Mesenchymal stem cell (in vitro differentiated cells and primary cell): ENCODE results near the gene CFAP97D1.

Experiments
- DNase-seq: peaks from one replicate; pipeline ENCODE4 v3.0.0-alpha.2; 2013
- H2AFZ ChIP-seq: one replicate; pipeline ENCODE4 v1.6.1; 2013; ENCODE audit warnings: low read depth, mild to moderate bottlenecking, control low read depth, inconsistent platforms, low read length, moderate library complexity
- H2AK5ac ChIP-seq: 2 replicates; pipeline ENCODE4 v1.6.1; 2013; ENCODE audit warnings: low read length, moderate library complexity, mild to moderate bottlenecking, inconsistent platforms; ENCODE audit not compliant: severe bottlenecking
- H2BK120ac ChIP-seq: one replicate; pipeline ENCODE4 v1.6.1; 2013; ENCODE audit warnings: low read depth, mild to moderate bottlenecking, inconsistent platforms, low read length, moderate library complexity
- H2BK12ac ChIP-seq, 2 experiments: one replicate each; pipeline ENCODE4 v1.6.1; 2013; ENCODE audit warnings: inconsistent platforms in 2 of 2, low read length in 2 of 2, mild to moderate bottlenecking in 2 of 2, moderate library complexity in 2 of 2, control low read depth in 1 of 2
- H2BK15ac ChIP-seq: one replicate; pipeline ENCODE4 v1.6.1; 2013; ENCODE audit warnings: mild to moderate bottlenecking, low read depth, inconsistent platforms; ENCODE audit not compliant: poor library complexity, severe bottlenecking
- H2BK5ac ChIP-seq: 2 replicates; pipeline ENCODE4 v1.6.1; 2013; ENCODE audit warnings: low read depth, mild to moderate bottlenecking, low read length, control low read depth, inconsistent platforms; ENCODE audit not compliant: poor library complexity, severe bottlenecking
- H3K14ac ChIP-seq, 2 experiments: one replicate each; pipeline ENCODE4 v1.6.1; 2013; ENCODE audit warnings: inconsistent platforms in 2 of 2, low read length in 2 of 2, control low read depth in 1 of 2, mild to moderate bottlenecking in 1 of 2, moderate library complexity in 1 of 2
- H3K18ac ChIP-seq, 2 experiments: one replicate each; pipeline ENCODE4 v1.6.1; 2013; ENCODE audit warnings: inconsistent platforms in 2 of 2, low read length in 2 of 2, control low read depth in 1 of 2, low read depth in 1 of 2, mild to moderate bottlenecking in 1 of 2
- H3K23ac ChIP-seq, 2 experiments: one replicate each; pipeline ENCODE4 v1.6.1; 2013; ENCODE audit warnings: inconsistent platforms in 2 of 2, low read length in 2 of 2, mild to moderate bottlenecking in 2 of 2, moderate library complexity in 2 of 2, control low read depth in 1 of 2
- H3K27ac ChIP-seq: 2 replicates; pipeline ENCODE4 v1.5.1; 2013; ENCODE audit warnings: mild to moderate bottlenecking, moderate library complexity, low read length, control low read depth, inconsistent platforms; ENCODE audit not compliant: poor library complexity, severe bottlenecking
- H3K27me3 ChIP-seq, 2 experiments: 2 replicates each; pipeline versions ENCODE4 v1.6.1 to v1.7.0; 2013; ENCODE audit warnings: low read length in 2 of 2, mild to moderate bottlenecking in 2 of 2, moderate library complexity in 2 of 2, control low read depth in 1 of 2, inconsistent platforms in 1 of 2; ENCODE audit not compliant: control insufficient read depth in 1 of 2, insufficient read depth in 1 of 2
- H3K36me3 ChIP-seq, 2 experiments: 2 replicates each; pipeline versions ENCODE4 v1.6.1 to v1.7.0; 2013; ENCODE audit warnings: low read length in 2 of 2, control low read depth in 1 of 2, inconsistent platforms in 1 of 2, low read depth in 1 of 2, mild to moderate bottlenecking in 1 of 2; ENCODE audit not compliant: insufficient read depth in 2 of 2, control insufficient read depth in 1 of 2
- H3K4ac ChIP-seq, 2 experiments: one replicate each; pipeline ENCODE4 v1.6.1; 2013; ENCODE audit warnings: inconsistent platforms in 2 of 2, low read length in 2 of 2, mild to moderate bottlenecking in 2 of 2, moderate library complexity in 2 of 2, control low read depth in 1 of 2, low read depth in 1 of 2
- H3K4me1 ChIP-seq: 2 replicates; pipeline ENCODE4 v1.6.1; 2013; ENCODE audit warnings: low read depth, low read length, control low read depth; ENCODE audit not compliant: control insufficient read depth, insufficient read depth
- H3K4me2 ChIP-seq: 2 replicates; pipeline ENCODE4 v1.6.1; 2013; ENCODE audit warnings: low read length, mild to moderate bottlenecking, inconsistent platforms; ENCODE audit not compliant: poor library complexity, severe bottlenecking
- H3K4me3 ChIP-seq, 2 experiments: 2 replicates each; pipeline versions ENCODE4 v1.5.1 to v1.7.0; 2013; ENCODE audit warnings: low read length in 2 of 2, mild to moderate bottlenecking in 2 of 2, control low read depth in 1 of 2, low read depth in 1 of 2; ENCODE audit not compliant: insufficient read depth in 1 of 2
- H3K79me1 ChIP-seq: replicated peaks from 2 replicates; pipeline ENCODE4 v1.6.1; 2013; ENCODE audit warnings: mild to moderate bottlenecking, control low read depth, low read length, inconsistent platforms; ENCODE audit not compliant: poor library complexity, severe bottlenecking
- H3K9ac ChIP-seq: 2 replicates; pipeline ENCODE4 v1.7.0; 2013; ENCODE audit warnings: mild to moderate bottlenecking, low read length, moderate library complexity
- H3K9me3 ChIP-seq: 2 replicates; pipeline ENCODE4 v1.7.0; 2013; ENCODE audit warnings: mild to moderate bottlenecking, low read length; ENCODE audit not compliant: control insufficient read depth
- H4K8ac ChIP-seq: one replicate; pipeline ENCODE4 v1.6.1; 2013; ENCODE audit warnings: inconsistent platforms, mild to moderate bottlenecking, low read length, moderate library complexity
- H4K91ac ChIP-seq: one replicate; pipeline ENCODE4 v1.6.1; 2013; ENCODE audit warnings: mild to moderate bottlenecking, low read length, inconsistent platforms
- WGBS: methylation state at CpG from one replicate; pipeline ENCODE4 v1.1.7; 2013; ENCODE audit warnings: mixed read lengths; 5-methylcytosine and 5-hydroxymethylcytosine counted together

The CFAP97D1 gene

GRCh38 chr17:43779145-43780125 lies 800 bp upstream of the CFAP97D1 start:
- H3K27ac ChIP-seq: no peak overlapping the region
- H4K91ac ChIP-seq: no peak overlapping the region
- no peaks in the 10 kb centered on the region for H3K9me3 ChIP-seq
- DNase-seq: peak; percentile 62
- peaks cover 21 to 26% of the 10 kb centered on the region in 2 experiments for H3K36me3 ChIP-seq
- peak overlapping the region; percentile 94 for H3K4me2 ChIP-seq
- H3K18ac ChIP-seq: peak overlapping the region; percentile 75 to 89
- H3K79me1 ChIP-seq: peaks cover 22% of the 10 kb centered on the region
- WGBS: 13% methylated on average over 26 of the region's 26 CpGs
- H2BK15ac ChIP-seq: peak overlapping the region; percentile 87
- H3K4me3 ChIP-seq: peak overlapping the region; percentile 80 to 84
- peak overlapping the region in 1 of 2 experiments; percentile 83 for H2BK12ac ChIP-seq
- H3K27me3 ChIP-seq: peaks cover 3 to 21% of the 10 kb centered on the region in 2 experiments
- no peak overlapping the region for H2BK5ac ChIP-seq
- H2AK5ac ChIP-seq: no peak overlapping the region
- peaks cover 13% of the 10 kb centered on the region for H3K4me1 ChIP-seq
- H2AFZ ChIP-seq: peak overlapping the region; percentile 67
- H4K8ac ChIP-seq: peak overlapping the region; percentile 59
- H3K23ac ChIP-seq: no peak overlapping the region
- no peak overlapping the region for H3K4ac ChIP-seq
- no peak overlapping the region for H3K14ac ChIP-seq
- H2BK120ac ChIP-seq: no peak overlapping the region
- peak overlapping the region; percentile 98 for H3K9ac ChIP-seq

GRCh38 chr17:43782913-43783680 lies 2.9 kb downstream of the CFAP97D1 start:
- Histone ChIP-seq H2AFZ (no peak overlapping the region), H3K4ac (no peak overlapping the region), H3K4me3 (no peak overlapping the region), H3K18ac (no peak overlapping the region), H4K91ac (peak overlapping the region; percentile 48), H3K4me2 (no peak overlapping the region), H3K14ac (no peak overlapping the region), H3K79me1 (no peaks in the 10 kb centered on the region), H2BK120ac (no peak overlapping the region), H3K27ac (no peak overlapping the region), H3K9me3 (no peaks in the 10 kb centered on the region), H3K23ac (no peak overlapping the region), H4K8ac (no peak overlapping the region), H2BK12ac (peak overlapping the region in 1 of 2 experiments; percentile 33), H3K27me3 (peaks cover 3 to 21% of the 10 kb centered on the region in 2 experiments), H3K4me1 (peaks cover 3% of the 10 kb centered on the region), H3K36me3 (no peaks in the 10 kb centered on the region), H3K9ac (no peak overlapping the region), H2BK15ac (no peak overlapping the region), H2BK5ac (no peak overlapping the region), H2AK5ac (no peak overlapping the region)
- no peak for DNase-seq
- WGBS: 82% methylated on average over 13 of the region's 15 CpGs

- Histone ChIP-seq H2BK5ac (no peak overlapping the region), H3K4me2 (no peak overlapping the region), H4K91ac (no peak overlapping the region), H3K14ac (no peak overlapping the region), H2AFZ (no peak overlapping the region), H2BK15ac (no peak overlapping the region), H3K4me1 (peaks cover 2% of the 10 kb centered on the region), H3K18ac (no peak overlapping the region), H4K8ac (no peak overlapping the region), H3K9ac (peak overlapping the region; percentile 35), H2BK12ac (no peak overlapping the region), H3K9me3 (no peaks in the 10 kb centered on the region), H3K27me3 (peaks cover 3 to 21% of the 10 kb centered on the region in 2 experiments), H3K27ac (no peak overlapping the region), H3K4ac (no peak overlapping the region), H3K23ac (no peak overlapping the region), H2AK5ac (no peak overlapping the region), H3K79me1 (no peaks in the 10 kb centered on the region), H2BK120ac (no peak overlapping the region), H3K4me3 (no peak overlapping the region), H3K36me3 (no peaks in the 10 kb centered on the region)
- DNase-seq: peak; percentile 25
- WGBS: 43% methylated on average over 2 of the region's 2 CpGs
These were observed 3.8 kb downstream of the CFAP97D1 start for GRCh38 chr17:43784068-43784467.

DNA sequence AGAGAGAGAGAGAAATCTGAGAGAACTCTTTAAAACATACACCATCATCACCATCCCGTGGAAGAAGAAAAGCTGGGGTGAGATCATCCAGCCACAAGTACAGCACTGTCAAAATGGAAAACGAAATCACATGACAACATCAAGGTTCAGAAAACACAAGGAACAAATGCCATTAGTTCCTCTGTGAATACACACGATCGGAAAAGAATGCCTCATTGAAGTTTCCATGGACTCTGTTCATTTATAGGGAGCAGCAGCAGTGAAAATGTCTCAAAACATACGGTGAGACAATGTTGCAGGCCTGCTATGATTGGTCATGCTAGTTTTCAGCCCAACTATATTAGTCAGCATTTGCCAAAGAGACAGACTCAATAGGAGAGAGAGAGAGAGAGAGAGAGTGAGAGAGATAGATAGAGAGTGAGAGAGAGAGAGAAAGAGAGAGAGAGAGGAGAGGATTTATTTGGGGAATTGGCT lies 4.4 kb downstream of the CFAP97D1 start:
- H2AFZ ChIP-seq: no peak overlapping the region
- WGBS: 81% methylated on average over 5 of the region's 5 CpGs

More for the DNA sequence above, 4.4 kb downstream of the CFAP97D1 start:
- H3K4me1 ChIP-seq: no peaks in the 10 kb centered on the region
- no peak overlapping the region for H3K4ac ChIP-seq
- H3K9ac ChIP-seq: peak overlapping the region; percentile 35
- DNase-seq: peak; percentile 77
- peaks cover 3 to 17% of the 10 kb centered on the region in 2 experiments for H3K27me3 ChIP-seq
- H2BK5ac ChIP-seq: no peak overlapping the region
- H3K4me2 ChIP-seq: no peak overlapping the region
- no peak overlapping the region for H4K91ac ChIP-seq
- H2BK12ac ChIP-seq: no peak overlapping the region
- no peak overlapping the region for H3K18ac ChIP-seq
- H3K4me3 ChIP-seq: no peak overlapping the region
- H3K27ac ChIP-seq: no peak overlapping the region
- H4K8ac ChIP-seq: no peak overlapping the region
- H3K14ac ChIP-seq: no peak overlapping the region
- H2BK120ac ChIP-seq: no peak overlapping the region
- no peak overlapping the region for H2AK5ac ChIP-seq
- H2BK15ac ChIP-seq: no peak overlapping the region
- no peak overlapping the region for H3K23ac ChIP-seq
- no peaks in the 10 kb centered on the region for H3K36me3 ChIP-seq
- no peaks in the 10 kb centered on the region for H3K9me3 ChIP-seq
- H3K79me1 ChIP-seq: no peaks in the 10 kb centered on the region
